SU-DHL-6 (cell line): ENCODE measurements around the gene CRADD.

ENCODE experiments used
- H2AFZ ChIP-seq: fragments of 200-600 bp; sonication (generic); 2 replicates; pipeline ENCODE4 v1.6.1; 2014; ENCODE audit warnings: low read depth, mild to moderate bottlenecking, moderate library complexity, mixed read lengths, antibody characterized with exemption, low read length; ENCODE audit not compliant: severe bottlenecking
- H3F3A ChIP-seq: fragments of 200-600 bp; shearing (Covaris generic); 2 replicates; pipeline ENCODE4 v1.6.0; 2016; ENCODE audit warnings: antibody characterized with exemption, mild to moderate bottlenecking; ENCODE audit not compliant: insufficient read depth
- H3K27ac ChIP-seq: fragments of 200-600 bp; sonication (generic); 2 replicates; pipeline ENCODE4 v1.5.1; 2016; ENCODE audit warnings: low read depth, mild to moderate bottlenecking, low read length, moderate library complexity, mixed read lengths
- H3K27me3 ChIP-seq: fragments of 200-600 bp; sonication (generic), shearing (Covaris generic); 2 replicates; pipeline ENCODE4 v1.6.0; 2014; ENCODE audit warnings: mild to moderate bottlenecking, low read length
- H3K36me3 ChIP-seq: fragments of 200-600 bp; sonication (generic); 2 replicates; pipeline ENCODE4 v1.6.1; 2014; ENCODE audit warnings: mild to moderate bottlenecking, low read length, mixed read lengths
- H3K4me2 ChIP-seq: fragments of 300-600, 200-600 bp; shearing (Covaris generic), sonication (generic); 2 replicates; pipeline ENCODE4 v1.6.0; 2014; ENCODE audit warnings: low read length, low read depth, mild to moderate bottlenecking; ENCODE audit not compliant: poor library complexity, severe bottlenecking
- H3K4me3 ChIP-seq: fragments of 200-600 bp; sonication (generic); 2 replicates; pipeline ENCODE4 v1.5.1; 2014; ENCODE audit warnings: antibody characterized with exemption, low read length, mild to moderate bottlenecking, mixed read lengths; ENCODE audit not compliant: insufficient read depth, poor library complexity, severe bottlenecking
- H3K79me2 ChIP-seq: fragments of 200-600 bp; sonication (generic); 2 replicates; pipeline ENCODE4 v1.6.1; 2014; ENCODE audit warnings: mild to moderate bottlenecking, low read length, moderate library complexity; ENCODE audit not compliant: insufficient read depth
- H3K9ac ChIP-seq: fragments of 200-600 bp; sonication (generic); 2 replicates; pipeline ENCODE4 v1.7.0; 2014; ENCODE audit warnings: mild to moderate bottlenecking, low read length
- H3K9me2 ChIP-seq: fragments of 200-600 bp; sonication (generic); replicated peaks from 2 replicates; pipeline ENCODE4 v1.6.1; 2014; ENCODE audit warnings: low read length; ENCODE audit not compliant: insufficient read depth
- H3K9me3 ChIP-seq: fragments of 200-600 bp; sonication (generic); 2 replicates; pipeline ENCODE4 v1.6.1; 2014; ENCODE audit warnings: low read length, mixed read lengths; ENCODE audit not compliant: insufficient read depth
- H4K20me1 ChIP-seq: fragments of 200-600 bp; sonication (generic); 2 replicates; pipeline ENCODE4 v1.6.1; 2014; ENCODE audit warnings: low read depth, mild to moderate bottlenecking, antibody characterized with exemption, low read length, moderate library complexity, mixed read lengths
- CTCF ChIP-seq: fragments of 200-600 bp; sonication (generic); IDR thresholded peaks from one replicate; pipeline ENCODE4 v1.5.1; 2017; ENCODE audit warnings: antibody characterized with exemption, mild to moderate bottlenecking, low read length, moderate library complexity; ENCODE audit not compliant: insufficient read depth, poor library complexity, severe bottlenecking
- EZH2phosphoT487 ChIP-seq: fragments of 200-600 bp; sonication (generic), shearing (Covaris generic); conservative IDR thresholded peaks from 2 replicates; pipeline ENCODE4 v1.6.1; 2018; ENCODE audit warnings: mild to moderate bottlenecking, antibody characterized with exemption, low read length, moderate library complexity, mixed read lengths

CRADD gene

DNA sequence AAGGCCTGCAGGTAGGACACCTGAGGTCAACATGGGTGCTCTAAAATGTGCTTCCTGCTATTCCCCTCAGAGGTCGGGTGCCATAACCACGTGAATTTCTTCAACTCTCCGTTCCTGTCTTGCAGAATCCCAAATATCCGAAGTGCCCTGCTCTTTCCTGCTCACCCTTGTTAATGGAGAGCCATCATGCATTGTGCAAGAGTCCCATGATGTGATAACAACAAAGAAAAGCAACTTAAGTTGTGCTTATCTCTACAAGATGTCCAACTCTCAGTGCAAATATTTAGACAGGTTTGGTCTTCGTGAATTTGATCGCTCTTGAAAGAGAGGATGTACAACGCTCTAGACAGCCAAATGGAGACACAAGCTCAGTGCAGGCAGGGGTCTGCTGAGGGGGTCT, 260.6 kb downstream of the CRADD start:
- H4K20me1 ChIP-seq: no peaks in the 10 kb centered on the region
- no peaks in the 10 kb centered on the region for H3K36me3 ChIP-seq
- H3K27ac ChIP-seq: no peak overlapping the region
- no peak overlapping the region for H3K9ac ChIP-seq
- H3K9me2 ChIP-seq: no peaks in the 10 kb centered on the region
- no peak overlapping the region for H3K4me3 ChIP-seq
- no peak overlapping the region for H2AFZ ChIP-seq
- no peaks in the 10 kb centered on the region for H3K27me3 ChIP-seq
- no peak for TF ChIP-seq CTCF
- TF ChIP-seq EZH2phosphoT487: no peak
- H3F3A ChIP-seq: no peaks in the 10 kb centered on the region
- H3K4me2 ChIP-seq: no peak overlapping the region
- H3K9me3 ChIP-seq: peaks cover 5% of the 10 kb centered on the region; the same call in 1 of the 2 replicates
- H3K79me2 ChIP-seq: no peaks in the 10 kb centered on the region

DNA sequence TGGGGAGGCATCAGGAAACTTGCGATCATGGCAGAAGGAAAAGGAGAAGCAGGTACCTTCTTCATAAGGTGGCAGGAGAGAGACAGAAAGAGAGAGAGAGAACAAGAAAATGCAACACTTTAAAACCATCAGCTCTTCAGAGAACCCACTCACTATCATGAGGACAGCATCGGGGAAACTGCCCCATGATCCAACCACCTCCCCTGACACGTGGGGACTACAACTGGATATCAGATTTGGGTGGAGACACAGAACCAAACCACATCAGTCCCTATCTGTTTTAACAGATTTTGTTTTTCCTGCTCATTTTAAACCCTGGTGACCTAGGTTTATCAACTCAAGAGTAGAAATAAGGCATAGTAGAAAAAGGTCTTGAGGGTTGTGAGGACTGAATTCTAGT, 261.1 kb downstream of the CRADD start:
- Histone ChIP-seq H3K9me2 (no peaks in the 10 kb centered on the region), H3K79me2 (no peaks in the 10 kb centered on the region), H3K27ac (no peak overlapping the region), H3K4me2 (no peak overlapping the region), H4K20me1 (no peaks in the 10 kb centered on the region), H2AFZ (no peak overlapping the region), H3K36me3 (no peaks in the 10 kb centered on the region), H3K4me3 (no peak overlapping the region), H3F3A (no peaks in the 10 kb centered on the region), H3K9me3 (peaks cover 5% of the 10 kb centered on the region; the same call in 1 of the 2 replicates), H3K9ac (no peak overlapping the region), H3K27me3 (no peaks in the 10 kb centered on the region)
- TF ChIP-seq CTCF: no peak
- TF ChIP-seq EZH2phosphoT487: no peak

DNA sequence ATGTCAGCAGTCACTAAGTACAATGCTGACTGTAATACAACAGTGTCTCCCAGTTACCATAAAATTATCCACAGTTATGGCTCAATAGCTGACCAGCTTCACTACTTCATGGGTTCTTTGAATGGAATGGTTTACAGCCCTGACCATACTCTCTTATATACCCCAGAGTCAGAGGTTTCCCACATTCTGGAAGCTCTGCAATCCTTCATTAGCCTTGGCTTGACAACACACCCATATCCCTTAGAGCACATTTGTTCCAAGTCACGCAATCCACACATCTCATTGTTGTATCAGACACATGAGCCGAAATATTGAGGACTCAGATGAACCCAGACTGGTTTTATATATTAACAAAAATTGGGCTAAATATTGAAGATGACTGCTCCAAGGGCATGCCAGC, 261.8 kb downstream of the CRADD start:
- H3F3A ChIP-seq: no peaks in the 10 kb centered on the region
- no peaks in the 10 kb centered on the region for H3K27me3 ChIP-seq
- H3K9ac ChIP-seq: no peak overlapping the region
- H3K27ac ChIP-seq: no peak overlapping the region
- H3K4me2 ChIP-seq: no peak overlapping the region
- no peaks in the 10 kb centered on the region for H3K79me2 ChIP-seq
- TF ChIP-seq EZH2phosphoT487 (no peak), CTCF (no peak)
- H4K20me1 ChIP-seq: no peaks in the 10 kb centered on the region
- no peaks in the 10 kb centered on the region for H3K36me3 ChIP-seq
- no peak overlapping the region for H2AFZ ChIP-seq
- no peak overlapping the region for H3K4me3 ChIP-seq
- peaks cover 5% of the 10 kb centered on the region; the same call in 1 of the 2 replicates for H3K9me3 ChIP-seq
- H3K9me2 ChIP-seq: no peaks in the 10 kb centered on the region
